GM12872 (cell line): ENCODE data around the gene ZNF853.

Experiments
- TF ChIP-seq, protein P1 (sequence below): IDR thresholded peaks from 3 replicates; pipeline ENCODE4 v1.5.1; 2011; ENCODE audit warnings: low read depth, mild to moderate bottlenecking, low read length, moderate library complexity; ENCODE audit not compliant: insufficient read depth

ZNF853 gene

DNA sequence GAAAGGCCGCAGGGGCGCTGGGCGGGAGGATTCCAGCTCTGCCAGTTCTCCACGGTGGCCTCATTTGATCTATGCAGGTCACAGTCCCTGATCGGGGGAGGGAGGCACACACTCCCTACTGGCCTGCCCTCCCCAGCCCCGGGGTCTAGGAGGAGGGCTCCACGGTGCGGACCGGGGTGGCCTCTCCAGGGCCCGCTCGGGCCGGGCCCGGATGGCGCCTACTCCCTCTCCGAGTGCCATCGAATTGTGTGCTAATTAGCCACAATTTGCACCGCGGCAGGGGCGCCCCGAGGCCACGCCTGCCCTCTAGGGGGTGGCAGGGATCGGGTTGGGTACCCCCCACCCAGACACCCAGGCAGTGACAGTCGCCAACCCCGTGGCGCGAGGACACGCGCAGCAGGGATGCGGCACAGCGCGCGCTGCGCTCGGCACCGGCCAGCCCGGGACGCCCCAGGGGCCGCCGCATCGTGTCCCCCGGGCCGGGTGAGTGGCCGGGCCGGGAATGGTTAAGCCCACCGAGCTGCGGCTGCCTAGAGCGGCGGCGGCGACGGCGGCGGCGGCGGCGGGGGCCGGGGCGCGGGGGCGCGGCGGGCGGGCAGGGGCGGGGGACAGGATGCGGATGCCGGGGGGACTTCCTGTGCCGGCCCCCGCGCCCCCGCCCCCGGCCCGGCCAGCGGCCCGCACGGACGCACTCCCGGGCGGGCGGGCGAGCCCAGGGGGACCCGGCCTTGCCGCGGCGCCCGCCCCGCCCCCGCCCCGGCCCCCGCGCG is at the start of gene ZNF853:
Gene ZNF853, plus strand, starts transcription at position 658 of the 770 bp plus-strand sequence. CDS start 565 bp downstream, outside the sequence.
- TF ChIP-seq, protein P1, sequence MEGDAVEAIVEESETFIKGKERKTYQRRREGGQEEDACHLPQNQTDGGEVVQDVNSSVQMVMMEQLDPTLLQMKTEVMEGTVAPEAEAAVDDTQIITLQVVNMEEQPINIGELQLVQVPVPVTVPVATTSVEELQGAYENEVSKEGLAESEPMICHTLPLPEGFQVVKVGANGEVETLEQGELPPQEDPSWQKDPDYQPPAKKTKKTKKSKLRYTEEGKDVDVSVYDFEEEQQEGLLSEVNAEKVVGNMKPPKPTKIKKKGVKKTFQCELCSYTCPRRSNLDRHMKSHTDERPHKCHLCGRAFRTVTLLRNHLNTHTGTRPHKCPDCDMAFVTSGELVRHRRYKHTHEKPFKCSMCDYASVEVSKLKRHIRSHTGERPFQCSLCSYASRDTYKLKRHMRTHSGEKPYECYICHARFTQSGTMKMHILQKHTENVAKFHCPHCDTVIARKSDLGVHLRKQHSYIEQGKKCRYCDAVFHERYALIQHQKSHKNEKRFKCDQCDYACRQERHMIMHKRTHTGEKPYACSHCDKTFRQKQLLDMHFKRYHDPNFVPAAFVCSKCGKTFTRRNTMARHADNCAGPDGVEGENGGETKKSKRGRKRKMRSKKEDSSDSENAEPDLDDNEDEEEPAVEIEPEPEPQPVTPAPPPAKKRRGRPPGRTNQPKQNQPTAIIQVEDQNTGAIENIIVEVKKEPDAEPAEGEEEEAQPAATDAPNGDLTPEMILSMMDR, result no peak

- TF ChIP-seq, protein P1, result no peak
Measured at GRCh38 chr7:6565655-6566054, 49.8 kb upstream of the ZNF853 start.

DNA sequence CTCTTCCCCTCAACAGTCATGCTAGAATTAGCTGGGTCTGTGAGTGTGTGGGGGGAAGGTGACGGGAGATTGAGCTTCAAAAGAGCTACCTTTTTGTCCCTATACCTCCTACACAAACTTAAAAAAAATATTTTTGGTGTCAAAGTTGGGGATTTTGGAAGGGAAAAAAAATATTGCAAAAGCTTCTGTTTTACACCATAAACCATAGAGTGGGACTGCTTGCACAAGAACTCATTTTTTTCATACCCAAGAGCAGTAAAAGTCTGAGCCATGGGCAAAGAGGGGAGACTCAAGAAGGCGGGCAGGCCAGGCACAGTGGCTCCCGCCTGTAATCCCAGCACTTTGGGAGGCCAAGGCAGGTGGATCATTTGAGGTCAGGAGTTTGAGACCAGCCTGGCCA is 47.5 kb upstream of the ZNF853 start:
- TF ChIP-seq, protein P1, result no peak

GRCh38 chr7:6571160-6571779 is 44.1 kb upstream of the ZNF853 start:
- TF ChIP-seq, protein P1, result no peak

- TF ChIP-seq, protein P1, result no peak
Measured at GRCh38 chr7:6575281-6576023, 40.0 kb upstream of the ZNF853 start.

GRCh38 chr7:6576024-6576866 is 39.2 kb upstream of the ZNF853 start:
- TF ChIP-seq, protein P1, result no peak
